Panc1 (cell line): ENCODE results near the gene CCDC157. TPM values are rescaled to one million over a fixed set of nuclear protein-coding genes. Genes with fewer than 3 reads are reported as not detected.

Source experiments
- ATAC-seq: fragments of 200-7000 bp; cut with Tn5 transposase; 2 replicates; pipeline ENCODE4 v1.9.1; 2020; ENCODE audit warnings: mild to moderate bottlenecking, moderate library complexity
- BruUV-seq: library from RNA; stranded (reverse); fragments of 400-500 nt; replicated peaks from 2 replicates; lab custom pipeline; 2021; lab: Mats Ljungman, UMichigan
- CTCF ChIA-PET: fragments of 300-600 bp; sonication (Branson Sonifier 250); formaldehyde crosslinking; loops from one replicate; lab custom pipeline; 2022; ENCODE audit warnings: antibody characterized with exemption; lab: Charles Lee
- POLR2A ChIA-PET: fragments of 300-600 bp; sonication (Branson Sonifier 250); formaldehyde crosslinking; loops from one replicate; lab custom pipeline; 2022; ENCODE audit warnings: antibody characterized with exemption; lab: Charles Lee
- DNase-seq: peaks from one replicate; pipeline ENCODE4 v3.0.0-alpha.2; 2010; ENCODE audit warnings: low read depth, low spot score
- H3K27ac ChIP-seq: 2 replicates; pipeline ENCODE4 v1.5.1; 2011; ENCODE audit warnings: mild to moderate bottlenecking, low read length, inconsistent platforms
- H3K27me3 ChIP-seq: fragments of 200-500 bp; sonication (Bioruptor generic); 2 replicates; pipeline ENCODE4 v1.6.0; 2014; ENCODE audit warnings: low read length, inconsistent platforms; ENCODE audit not compliant: control insufficient read depth, insufficient read depth
- H3K36me3 ChIP-seq: fragments of 200-500 bp; sonication (Bioruptor generic); 2 replicates; pipeline ENCODE4 v1.5.1; 2014; ENCODE audit warnings: inconsistent platforms, mild to moderate bottlenecking, low read length, moderate library complexity; ENCODE audit not compliant: control insufficient read depth, insufficient read depth
- H3K4me1 ChIP-seq: 2 replicates; pipeline ENCODE4 v1.5.1; 2011; ENCODE audit warnings: inconsistent platforms, mild to moderate bottlenecking, low read length, moderate library complexity; ENCODE audit not compliant: control insufficient read depth, insufficient read depth
- H3K4me3 ChIP-seq, 2 experiments: 2 replicates each; pipeline ENCODE4 v1.5.1; 2011 to 2012; ENCODE audit warnings: low read depth in 2 of 2, low read length in 2 of 2, mild to moderate bottlenecking in 2 of 2, inconsistent platforms in 1 of 2, moderate library complexity in 1 of 2
- H3K9me3 ChIP-seq: fragments of 200-500 bp; sonication (Bioruptor generic); 2 replicates; pipeline ENCODE4 v1.5.1; 2014; ENCODE audit warnings: low read depth, mild to moderate bottlenecking, inconsistent platforms, low read length, moderate library complexity; ENCODE audit not compliant: control insufficient read depth, insufficient read depth
- POLR2AphosphoS5 ChIP-seq: IDR thresholded peaks from 2 replicates; pipeline ENCODE4 v1.6.1; 2012; ENCODE audit warnings: mild to moderate bottlenecking, low read depth, low read length, moderate library complexity
- SIN3A ChIP-seq: IDR thresholded peaks from 2 replicates; pipeline ENCODE4 v1.6.1; 2012; ENCODE audit warnings: low read depth, mild to moderate bottlenecking, low read length, moderate library complexity, borderline replicate concordance; ENCODE audit not compliant: insufficient read depth
- TCF7L2 ChIP-seq: IDR thresholded peaks from 2 replicates; pipeline ENCODE4 v1.6.1; 2011; ENCODE audit warnings: mild to moderate bottlenecking, low read depth, low read length, inconsistent platforms
- in situ Hi-C: cut with HindIII; loops from 2 replicates; pipeline ENCODE4 v1.10.0; 2016; ENCODE audit warnings: low sequenced_read_pairs, low pct_unique_long_range_greater_than_20kb
- intact Hi-C: fragments of 100-400 bp; cut with micrococcal nuclease; formaldehyde crosslinking; loops from one replicate; pipeline ENCODE4 v1.10.0; 2022; ENCODE audit not compliant: unreplicated experiment
- total RNA-seq: library from RNA; stranded (reverse); gene quantifications from one replicate; pipeline ENCODE4 v1.2.1, GENCODE V29; 2021; ENCODE audit not compliant: unreplicated experiment
- TF ChIP-seq, protein P1 (sequence below), 2 experiments: IDR thresholded peaks; 2 replicates each; pipeline ENCODE4 v1.6.1; 2011 to 2012; ENCODE audit warnings: low read depth in 2 of 2, control low read depth in 1 of 2, low read length in 1 of 2, mild to moderate bottlenecking in 1 of 2, moderate library complexity in 1 of 2; ENCODE audit not compliant: insufficient read depth in 1 of 2
- TF ChIP-seq, protein P2 (sequence below): fragments of 450-650 bp; IDR thresholded peaks from 2 replicates; pipeline ENCODE4 v1.5.1; 2017; ENCODE audit warnings: mild to moderate bottlenecking

CCDC157 gene
- total RNA-seq, 1 experiment from 2014 or later: 2.1 TPM

DNA sequence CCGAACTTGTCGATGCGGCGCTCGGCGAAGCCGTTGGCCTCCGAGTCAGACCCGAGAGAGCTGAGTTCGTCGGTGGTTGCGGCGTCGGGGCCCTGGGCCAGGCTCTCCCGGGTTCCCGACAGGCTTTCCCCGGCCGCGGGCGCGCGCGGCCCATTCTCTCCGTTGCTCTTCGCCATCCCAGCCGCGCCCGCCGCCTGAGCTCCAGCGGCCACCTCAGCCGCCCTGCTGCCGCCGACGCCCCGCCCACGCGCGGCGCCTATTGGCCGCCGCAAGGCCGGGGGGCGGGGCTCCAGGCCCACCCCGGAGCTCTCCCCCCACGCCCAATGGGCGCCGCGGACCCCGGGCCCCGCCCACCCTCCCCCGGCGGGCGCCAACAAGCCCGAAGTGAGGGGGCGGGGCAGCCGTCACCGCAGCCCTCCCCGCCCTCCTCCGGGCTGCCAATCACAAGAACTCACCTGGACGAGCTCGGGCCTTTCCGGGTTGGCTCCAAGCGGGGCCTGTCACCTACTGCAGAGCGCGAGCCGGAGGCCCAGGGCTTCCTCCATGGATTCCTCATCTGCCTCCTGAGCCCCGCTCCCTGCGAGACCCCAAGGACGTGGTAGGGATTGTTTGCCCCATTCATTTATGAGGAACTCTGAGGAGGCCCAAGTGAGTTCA lies 30.0 kb upstream of the CCDC157 start, which contains the start of gene TBC1D10A:
Gene TBC1D10A, minus strand, starts transcription at position 236 of the 657 bp plus-strand sequence. Its CDS starts 60 bp downstream, at position 176.
- intact Hi-C loops: no loop called here
- TF ChIP-seq SIN3A: no peak
- TF ChIP-seq, protein P1, sequence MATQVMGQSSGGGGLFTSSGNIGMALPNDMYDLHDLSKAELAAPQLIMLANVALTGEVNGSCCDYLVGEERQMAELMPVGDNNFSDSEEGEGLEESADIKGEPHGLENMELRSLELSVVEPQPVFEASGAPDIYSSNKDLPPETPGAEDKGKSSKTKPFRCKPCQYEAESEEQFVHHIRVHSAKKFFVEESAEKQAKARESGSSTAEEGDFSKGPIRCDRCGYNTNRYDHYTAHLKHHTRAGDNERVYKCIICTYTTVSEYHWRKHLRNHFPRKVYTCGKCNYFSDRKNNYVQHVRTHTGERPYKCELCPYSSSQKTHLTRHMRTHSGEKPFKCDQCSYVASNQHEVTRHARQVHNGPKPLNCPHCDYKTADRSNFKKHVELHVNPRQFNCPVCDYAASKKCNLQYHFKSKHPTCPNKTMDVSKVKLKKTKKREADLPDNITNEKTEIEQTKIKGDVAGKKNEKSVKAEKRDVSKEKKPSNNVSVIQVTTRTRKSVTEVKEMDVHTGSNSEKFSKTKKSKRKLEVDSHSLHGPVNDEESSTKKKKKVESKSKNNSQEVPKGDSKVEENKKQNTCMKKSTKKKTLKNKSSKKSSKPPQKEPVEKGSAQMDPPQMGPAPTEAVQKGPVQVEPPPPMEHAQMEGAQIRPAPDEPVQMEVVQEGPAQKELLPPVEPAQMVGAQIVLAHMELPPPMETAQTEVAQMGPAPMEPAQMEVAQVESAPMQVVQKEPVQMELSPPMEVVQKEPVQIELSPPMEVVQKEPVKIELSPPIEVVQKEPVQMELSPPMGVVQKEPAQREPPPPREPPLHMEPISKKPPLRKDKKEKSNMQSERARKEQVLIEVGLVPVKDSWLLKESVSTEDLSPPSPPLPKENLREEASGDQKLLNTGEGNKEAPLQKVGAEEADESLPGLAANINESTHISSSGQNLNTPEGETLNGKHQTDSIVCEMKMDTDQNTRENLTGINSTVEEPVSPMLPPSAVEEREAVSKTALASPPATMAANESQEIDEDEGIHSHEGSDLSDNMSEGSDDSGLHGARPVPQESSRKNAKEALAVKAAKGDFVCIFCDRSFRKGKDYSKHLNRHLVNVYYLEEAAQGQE (IDR thresholded peaks at IDR 0.05; ENCODE audit: insufficient read depth in 1 of 2, low read depth in 2 of 2, low read length in 1 of 2): no peak
- TF ChIP-seq TCF7L2: no peak
- TF ChIP-seq, protein P2, sequence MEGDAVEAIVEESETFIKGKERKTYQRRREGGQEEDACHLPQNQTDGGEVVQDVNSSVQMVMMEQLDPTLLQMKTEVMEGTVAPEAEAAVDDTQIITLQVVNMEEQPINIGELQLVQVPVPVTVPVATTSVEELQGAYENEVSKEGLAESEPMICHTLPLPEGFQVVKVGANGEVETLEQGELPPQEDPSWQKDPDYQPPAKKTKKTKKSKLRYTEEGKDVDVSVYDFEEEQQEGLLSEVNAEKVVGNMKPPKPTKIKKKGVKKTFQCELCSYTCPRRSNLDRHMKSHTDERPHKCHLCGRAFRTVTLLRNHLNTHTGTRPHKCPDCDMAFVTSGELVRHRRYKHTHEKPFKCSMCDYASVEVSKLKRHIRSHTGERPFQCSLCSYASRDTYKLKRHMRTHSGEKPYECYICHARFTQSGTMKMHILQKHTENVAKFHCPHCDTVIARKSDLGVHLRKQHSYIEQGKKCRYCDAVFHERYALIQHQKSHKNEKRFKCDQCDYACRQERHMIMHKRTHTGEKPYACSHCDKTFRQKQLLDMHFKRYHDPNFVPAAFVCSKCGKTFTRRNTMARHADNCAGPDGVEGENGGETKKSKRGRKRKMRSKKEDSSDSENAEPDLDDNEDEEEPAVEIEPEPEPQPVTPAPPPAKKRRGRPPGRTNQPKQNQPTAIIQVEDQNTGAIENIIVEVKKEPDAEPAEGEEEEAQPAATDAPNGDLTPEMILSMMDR: no peak
- no peak for TF ChIP-seq POLR2AphosphoS5
- ATAC-seq: peak; percentile 92
- H3K4me3 ChIP-seq: peak within 1 kb of the TSS; percentile 60 to 61
- peak within 1 kb of the TSS; percentile 72 for H3K27ac ChIP-seq
- POLR2A ChIA-PET: no interaction called here
- BruUV-seq: no TSS peak
- no peaks in the 10 kb centered on the region; the same call in 1 of the 2 replicates for H3K36me3 ChIP-seq
- peaks cover 16% of the 10 kb centered on the region for H3K4me1 ChIP-seq
- in situ Hi-C loops: no loop called here
- H3K27me3 ChIP-seq: no peaks in the 10 kb centered on the region
- CTCF ChIA-PET: interaction anchor here (0.6 to 2.3 kb wide), 2 partner anchors 39 to 42 kb away, joined by 4 to 11 read pairs; no protein-coding TSS in a partner anchor
- DNase-seq: no peak
- H3K9me3 ChIP-seq: no peaks in the 10 kb centered on the region

DNA sequence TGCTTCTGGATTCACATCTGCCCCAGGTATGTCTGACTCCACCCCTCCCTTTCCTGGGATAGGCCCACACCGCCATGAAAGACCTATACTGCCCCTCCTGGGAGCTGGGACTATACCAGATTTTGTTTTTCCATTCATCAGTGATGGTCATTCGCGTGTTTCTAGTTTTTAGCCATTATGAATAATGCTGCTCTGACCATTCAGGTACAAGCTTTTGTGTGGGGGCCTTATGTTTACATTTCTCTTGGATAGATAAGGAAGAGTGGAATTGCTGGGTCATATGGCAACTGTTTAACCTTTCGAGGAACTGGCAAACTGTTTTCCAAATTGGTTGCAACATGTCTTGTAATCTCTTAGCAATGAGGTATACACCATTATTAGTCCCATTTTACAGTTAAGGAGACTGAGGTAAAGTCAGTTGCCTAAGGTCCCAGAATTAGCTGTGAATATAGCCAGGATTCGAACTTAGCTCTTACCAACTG lies 28.9 kb upstream of the CCDC157 start:
- peak; percentile 40; the same call in 1 of the 2 replicates for ATAC-seq
- ChIA-PET CTCF (interaction anchor here (2.3 kb wide), 1 partner anchor 40 kb away, joined by 11 read pairs; no protein-coding TSS in a partner anchor), POLR2A (no interaction called here)
- no peak overlapping the region for H3K4me3 ChIP-seq
- TF ChIP-seq POLR2AphosphoS5: no peak
- TF ChIP-seq, protein P1 (IDR thresholded peaks at IDR 0.05; ENCODE audit: insufficient read depth in 1 of 2, low read depth in 2 of 2, low read length in 1 of 2): no peak
- TF ChIP-seq TCF7L2: no peak
- TF ChIP-seq, protein P2: no peak; the same call in 1 of the 2 replicates
- TF ChIP-seq SIN3A: no peak
- BruUV-seq: no TSS peak
- no peaks in the 10 kb centered on the region for H3K27me3 ChIP-seq
- no peak for DNase-seq
- in situ Hi-C loops: no loop called here
- H3K9me3 ChIP-seq: no peaks in the 10 kb centered on the region
- H3K36me3 ChIP-seq: no peaks in the 10 kb centered on the region; the same call in 1 of the 2 replicates
- H3K27ac ChIP-seq: no peak overlapping the region
- intact Hi-C loops: no loop called here
- peaks cover 16% of the 10 kb centered on the region for H3K4me1 ChIP-seq
